GM23248 (cell line): Measurements from ENCODE around the gene CLEC3A.

Source experiments
- EZH2 ChIP-seq: fragments of 200-600 bp; sonication (generic); IDR thresholded peaks from 2 replicates; pipeline ENCODE4 v1.6.1; 2018; ENCODE audit warnings: antibody characterized with exemption, mild to moderate bottlenecking; ENCODE audit not compliant: insufficient read depth, poor library complexity, severe bottlenecking
- EZH2phosphoT487 ChIP-seq: fragments of 200-600 bp; sonication (generic); IDR thresholded peaks from 2 replicates; pipeline ENCODE4 v1.6.1; 2018; ENCODE audit warnings: antibody characterized with exemption, moderate library complexity, mild to moderate bottlenecking, low read depth; ENCODE audit not compliant: insufficient read depth

DNA sequence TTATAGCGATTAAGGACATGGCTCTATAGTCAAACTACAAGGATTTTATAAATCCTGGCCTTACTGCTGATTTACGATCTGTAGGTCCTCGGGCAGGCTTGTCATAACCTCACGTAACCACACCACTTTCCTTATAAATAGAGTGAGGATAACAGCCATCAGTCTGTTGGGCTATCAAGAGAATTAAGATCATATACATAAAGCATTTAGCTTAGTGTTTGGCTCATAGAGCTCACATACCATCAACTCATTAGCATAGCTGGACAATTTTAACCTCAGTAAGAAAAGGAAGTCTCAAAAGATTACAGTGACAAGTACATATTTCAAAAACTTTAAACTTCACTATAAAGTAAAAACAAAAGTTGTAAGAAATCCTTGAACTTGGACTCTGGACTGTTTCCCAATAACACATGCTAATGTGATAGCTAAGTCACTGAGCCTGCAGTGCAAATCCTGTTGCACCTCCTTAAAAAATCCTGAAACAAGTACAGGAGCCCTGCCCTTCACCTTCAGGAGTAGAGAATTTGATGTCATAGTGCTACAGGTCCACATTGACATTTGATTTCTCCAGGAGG, 20.8 kb upstream of the CLEC3A start:
- TF ChIP-seq EZH2phosphoT487 (no peak), EZH2 (no peak)
